ENCODE data around the gene BTNL2. TPM values are rescaled to one million over a fixed set of nuclear protein-coding genes. Genes with fewer than 3 reads are reported as not detected.
A peak's percentile ranks its signal among the peaks of the same experiment; 100 is the strongest.
"Not testable (repeated sequence)": the region's sequence is repeated elsewhere in the genome, so short reads cannot be mapped to it uniquely, and the experiment has no call there.

The BTNL2 gene
- total RNA-seq, 4 donors from 2014 or later, result not detected

DNA sequence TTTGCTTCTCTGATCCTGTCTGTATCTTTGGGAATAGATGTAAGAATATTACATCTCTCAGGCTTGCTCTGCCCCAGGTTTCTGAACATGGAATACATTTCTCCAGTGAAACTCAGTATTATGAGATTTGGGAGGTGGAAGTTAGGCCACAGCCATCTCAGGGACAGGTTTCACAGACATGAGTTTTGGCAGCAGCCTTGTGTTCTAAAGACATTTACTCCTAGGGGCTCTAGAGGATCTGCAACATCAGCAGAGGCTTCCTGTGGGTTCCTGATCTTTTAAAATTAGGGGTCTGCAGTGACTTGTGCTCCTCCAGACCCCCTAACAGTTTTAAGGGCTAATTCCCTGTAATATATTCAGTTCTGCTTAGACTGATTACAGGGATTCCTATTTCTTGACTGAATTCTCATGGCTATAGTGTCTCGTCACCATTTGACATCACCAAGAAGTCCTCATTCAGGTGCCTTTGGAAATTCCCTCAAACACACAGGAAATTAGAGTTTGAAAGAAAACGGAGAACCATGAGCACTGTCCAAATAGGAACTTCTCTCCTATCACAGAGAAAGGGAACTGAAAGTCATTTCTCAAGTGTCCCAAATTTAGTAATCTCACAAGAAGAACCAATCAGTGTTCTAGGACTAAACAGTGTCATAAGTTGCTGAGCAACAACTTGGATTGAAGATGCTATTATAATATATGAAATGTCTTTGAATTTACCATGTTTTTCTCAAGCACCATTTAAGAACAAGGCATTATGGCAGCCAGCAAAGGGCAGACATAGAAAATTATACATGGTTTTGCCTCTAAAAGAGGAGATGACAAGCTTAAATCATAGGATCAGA, 30.2 kb upstream of the BTNL2 start:
- WGBS, 2 donors, result 64 to 70% methylated on average over 2 of the region's 2 CpGs
- no peak overlapping the region for H3K4me3 ChIP-seq

GRCh38 chr6:32436186-32436585, 29.2 kb upstream of the BTNL2 start:
- H3K36me3 ChIP-seq, result no peaks in the 10 kb centered on the region
- WGBS, 2 donors, result 53 to 70% methylated on average over 4 of the region's 4 CpGs
- no peak for TF ChIP-seq POLR2A (IDR thresholded peaks at IDR 0.05)
- TF ChIP-seq EP300 (IDR thresholded peaks at IDR 0.05), result no peak
- TF ChIP-seq, protein P1, sequence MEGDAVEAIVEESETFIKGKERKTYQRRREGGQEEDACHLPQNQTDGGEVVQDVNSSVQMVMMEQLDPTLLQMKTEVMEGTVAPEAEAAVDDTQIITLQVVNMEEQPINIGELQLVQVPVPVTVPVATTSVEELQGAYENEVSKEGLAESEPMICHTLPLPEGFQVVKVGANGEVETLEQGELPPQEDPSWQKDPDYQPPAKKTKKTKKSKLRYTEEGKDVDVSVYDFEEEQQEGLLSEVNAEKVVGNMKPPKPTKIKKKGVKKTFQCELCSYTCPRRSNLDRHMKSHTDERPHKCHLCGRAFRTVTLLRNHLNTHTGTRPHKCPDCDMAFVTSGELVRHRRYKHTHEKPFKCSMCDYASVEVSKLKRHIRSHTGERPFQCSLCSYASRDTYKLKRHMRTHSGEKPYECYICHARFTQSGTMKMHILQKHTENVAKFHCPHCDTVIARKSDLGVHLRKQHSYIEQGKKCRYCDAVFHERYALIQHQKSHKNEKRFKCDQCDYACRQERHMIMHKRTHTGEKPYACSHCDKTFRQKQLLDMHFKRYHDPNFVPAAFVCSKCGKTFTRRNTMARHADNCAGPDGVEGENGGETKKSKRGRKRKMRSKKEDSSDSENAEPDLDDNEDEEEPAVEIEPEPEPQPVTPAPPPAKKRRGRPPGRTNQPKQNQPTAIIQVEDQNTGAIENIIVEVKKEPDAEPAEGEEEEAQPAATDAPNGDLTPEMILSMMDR (IDR thresholded peaks at IDR 0.05), result no peak
- H3K4me3 ChIP-seq, result no peak overlapping the region
- peaks cover 0 to 4% (median 0%) of the 10 kb centered on the region in 4 donors for H3K4me1 ChIP-seq
- H3K27ac ChIP-seq, result peak overlapping the region in 1 of 4 donors; percentile 80
- no peak for DNase-seq (ENCODE audit: low spot score in 2 of 2)
- H3K27me3 ChIP-seq, result no peaks in the 10 kb centered on the region
- no peaks in the 10 kb centered on the region for H3K9me3 ChIP-seq

More for the DNA sequence above, 30.2 kb upstream of the BTNL2 start:
- TF ChIP-seq, protein P1 (IDR thresholded peaks at IDR 0.05), result no peak
- peak in 1 of 2 donors; percentile 15 for TF ChIP-seq EP300 (IDR thresholded peaks at IDR 0.05)
- no peak for DNase-seq (ENCODE audit: low spot score in 2 of 2)
- H3K4me1 ChIP-seq, result peaks cover 0 to 4% (median 0%) of the 10 kb centered on the region in 4 donors
- H3K27me3 ChIP-seq, result no peaks in the 10 kb centered on the region
- no peaks in the 10 kb centered on the region for H3K9me3 ChIP-seq
- peak overlapping the region in 3 of 4 donors; percentile 57 to 80 (median 72) for H3K27ac ChIP-seq
- H3K36me3 ChIP-seq, result no peaks in the 10 kb centered on the region

- not testable (repeated sequence) for H3K4me3 ChIP-seq; H3K4me1 ChIP-seq; DNase-seq (ENCODE audit: low spot score in 2 of 2); H3K36me3 ChIP-seq; H3K27me3 ChIP-seq; H3K9me3 ChIP-seq; H3K27ac ChIP-seq
- WGBS, 2 donors, result 86 to 94% methylated on average over 1 of the region's 1 CpG
Measured at GRCh38 chr6:32433950-32434349, 27.0 kb upstream of the BTNL2 start.

DNA sequence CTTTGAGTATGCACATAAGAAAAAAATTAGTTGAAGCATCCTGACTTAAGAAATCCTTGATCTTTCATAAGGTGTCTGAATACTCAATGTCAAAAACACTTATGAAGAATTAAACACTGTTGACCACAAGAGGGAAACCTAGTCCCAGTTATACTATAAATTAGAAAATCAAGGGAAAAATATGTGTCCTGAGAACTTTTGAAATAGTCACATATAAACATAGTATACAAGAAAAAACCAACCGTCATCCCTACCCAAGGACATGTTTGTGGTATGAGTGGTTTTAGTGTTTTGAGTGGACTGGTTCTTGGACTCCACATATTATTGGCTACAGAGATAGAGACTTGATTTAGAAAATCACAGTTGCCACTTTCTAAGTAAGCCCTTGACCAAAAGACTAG, 25.1 kb upstream of the BTNL2 start:
- no peaks in the 10 kb centered on the region for H3K9me3 ChIP-seq
- H3K27ac ChIP-seq, result no peak overlapping the region
- no peak for DNase-seq (ENCODE audit: low spot score in 2 of 2)
- H3K36me3 ChIP-seq, result no peaks in the 10 kb centered on the region
- TF ChIP-seq, protein P1 (IDR thresholded peaks at IDR 0.05), result peak; percentile 30 to 71 (median 39)
- no peak for TF ChIP-seq POLR2A (IDR thresholded peaks at IDR 0.05)
- no peaks in the 10 kb centered on the region for H3K27me3 ChIP-seq
- no peaks in the 10 kb centered on the region for H3K4me1 ChIP-seq
- WGBS, 2 donors, result 2 to 6% methylated on average over 1 of the region's 1 CpG
- no peak overlapping the region for H3K4me3 ChIP-seq

GRCh38 chr6:32431142-32431541, 24.2 kb upstream of the BTNL2 start:
- WGBS, 2 donors, result 55 to 71% methylated on average over 3 of the region's 3 CpGs
- H3K36me3 ChIP-seq, result no peaks in the 10 kb centered on the region
- no peak for TF ChIP-seq POLR2A (IDR thresholded peaks at IDR 0.05)
- TF ChIP-seq, protein P1 (IDR thresholded peaks at IDR 0.05), result no peak
- TF ChIP-seq EP300 (IDR thresholded peaks at IDR 0.05), result no peak

More at GRCh38 chr6:32431142-32431541, 24.2 kb upstream of the BTNL2 start:
- Histone ChIP-seq H3K9me3 (no peaks in the 10 kb centered on the region), H3K27ac (no peak overlapping the region), H3K27me3 (no peaks in the 10 kb centered on the region), H3K4me3 (no peak overlapping the region), H3K4me1 (no peaks in the 10 kb centered on the region)
- no peak for DNase-seq (ENCODE audit: low spot score in 2 of 2)

Data from tibial nerve (tissue), 4 donors.